NOMO-1 treated with dmso at 0.1 percent for 144 hours (cell line): ENCODE measurements around the gene URB1.
"Not testable (repeated sequence)": the region's sequence is repeated elsewhere in the genome, so short reads cannot be mapped to it uniquely, and the experiment has no call there.

ENCODE experiments used
- DNase-seq: peaks from one replicate; lab custom pipeline; 2025; ENCODE audit not compliant: unreplicated experiment; lab: John Stamatoyannopoulos, UW

The URB1 gene

DNA sequence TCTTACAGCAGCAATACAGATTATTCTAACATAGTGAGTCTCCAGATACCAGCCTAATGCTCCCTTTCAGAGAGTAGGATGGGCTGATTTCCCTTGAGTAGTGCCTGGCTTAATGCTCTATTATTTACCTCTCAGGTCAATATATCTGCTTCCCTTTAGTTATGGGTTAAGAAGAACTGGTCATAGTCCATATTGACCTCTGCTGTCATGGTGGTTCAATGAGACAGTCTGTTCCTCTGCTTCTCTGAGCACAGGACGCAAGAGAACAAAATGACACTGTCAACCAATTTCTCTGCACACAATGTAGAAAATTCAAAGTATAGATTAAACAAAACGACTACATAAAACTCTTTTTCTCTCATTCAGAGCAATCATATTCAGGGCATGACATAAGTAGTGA lies 91.2 kb downstream of the URB1 start:
- no peak for DNase-seq

DNA sequence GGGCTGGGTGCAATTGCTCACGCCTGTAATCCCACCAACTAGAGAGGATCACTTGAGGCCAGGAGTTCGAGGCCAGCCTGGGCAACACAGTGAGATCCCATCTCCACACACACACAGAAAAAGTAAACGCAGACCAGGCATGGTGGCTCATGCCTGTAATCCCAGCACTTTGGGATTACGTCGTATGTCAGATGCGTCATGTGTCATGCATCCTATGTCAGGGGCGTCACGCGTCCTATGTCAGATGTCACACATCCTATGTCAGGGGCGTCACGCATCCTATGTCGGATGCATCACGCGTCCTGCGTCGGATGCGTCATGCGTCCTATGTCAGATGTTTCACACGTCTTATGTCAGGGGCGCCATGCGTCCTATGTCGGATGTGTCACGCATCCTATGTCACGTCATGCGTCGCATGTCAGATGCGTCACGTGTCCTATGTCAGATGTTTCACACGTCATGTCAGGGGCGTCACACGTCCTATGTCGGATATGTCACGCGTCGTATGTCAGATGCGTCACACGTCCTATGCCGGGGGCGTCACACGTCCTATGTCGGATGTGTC lies 92.6 kb downstream of the URB1 start:
- no peak for DNase-seq

DNA sequence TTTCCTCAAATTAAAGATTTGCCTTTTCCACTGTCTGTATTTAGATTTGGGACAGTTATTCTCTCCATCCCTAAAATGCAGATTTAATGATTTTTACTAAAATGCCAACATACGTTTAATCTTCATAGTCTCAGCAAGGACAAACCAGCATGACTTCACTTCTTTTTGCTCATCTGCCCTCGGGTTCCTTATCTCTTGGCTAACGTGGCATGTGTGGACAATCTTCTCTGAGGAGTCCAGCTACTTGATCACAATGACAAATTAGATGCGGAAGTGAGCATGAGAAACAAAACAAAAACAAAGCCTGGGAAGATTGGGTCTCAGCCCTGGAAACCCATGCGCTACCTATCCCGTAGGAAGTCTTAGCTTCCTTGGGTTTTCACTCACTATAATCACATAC lies 93.1 kb downstream of the URB1 start:
- no peak for DNase-seq

DNA sequence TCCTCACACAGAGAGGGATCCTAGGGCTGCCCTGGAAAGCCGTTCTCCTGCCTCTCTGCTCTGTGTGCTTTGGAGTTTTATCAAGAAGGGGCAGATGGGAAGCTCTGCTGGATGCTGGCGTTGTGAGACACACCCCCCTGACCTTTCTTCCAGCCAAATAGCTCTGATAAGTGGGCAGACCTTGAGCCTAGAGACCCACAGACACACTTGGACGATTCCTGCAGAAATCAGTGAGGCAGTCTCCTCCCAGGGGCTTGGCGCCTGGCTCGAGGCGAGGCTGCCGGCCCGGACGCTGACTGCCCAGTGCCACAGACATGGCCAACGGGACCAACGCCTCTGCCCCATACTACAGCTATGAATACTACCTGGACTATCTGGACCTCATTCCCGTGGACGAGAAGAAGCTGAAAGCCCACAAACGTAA lies 94.1 kb downstream of the URB1 start, which contains the start of gene MRAP:
MRAP (plus strand) TSS at position 198 of the 424 bp plus-strand sequence; CDS start at position 315, 117 bp downstream.
- no peak for DNase-seq

DNA sequence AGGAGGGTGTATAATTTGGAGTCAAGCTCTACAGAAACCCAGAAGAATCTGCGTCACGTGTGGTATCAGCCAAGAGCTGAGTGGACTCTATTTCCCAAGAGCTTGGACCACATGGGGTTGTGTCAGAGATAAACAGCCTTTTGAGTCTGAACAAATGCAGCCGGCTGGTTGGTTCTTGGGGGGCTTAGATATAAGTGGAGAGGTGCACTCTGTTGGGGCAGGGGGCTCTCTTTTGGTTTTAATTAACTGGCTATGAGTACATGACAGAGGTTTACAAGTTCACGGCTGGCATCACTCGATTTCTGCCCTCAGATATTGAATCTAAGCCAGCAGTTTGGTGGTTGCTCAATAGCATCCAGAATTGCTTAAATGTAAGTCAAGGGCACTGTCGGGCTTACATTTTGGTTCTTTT lies 94.7 kb downstream of the URB1 start:
- no peak for DNase-seq

DNA sequence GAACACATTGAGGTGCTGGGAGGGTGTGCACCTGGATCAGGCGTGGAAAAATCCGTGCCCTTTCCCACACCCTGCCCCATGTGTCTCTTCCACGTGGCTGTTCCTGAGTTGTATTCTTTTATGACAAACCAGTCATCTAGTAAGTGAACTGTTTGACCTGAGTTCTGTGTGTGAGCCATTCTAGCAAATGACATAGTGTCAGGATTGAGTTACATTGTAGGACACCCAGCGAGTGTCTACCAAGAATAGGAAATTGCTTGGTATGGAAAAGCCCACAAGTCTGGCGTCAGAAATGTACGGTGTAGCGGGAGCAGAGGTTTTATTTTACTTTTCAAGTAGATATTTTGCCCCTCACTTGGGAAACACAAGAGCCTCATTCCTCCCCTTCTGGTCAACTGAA lies 95.4 kb downstream of the URB1 start:
- DNase-seq = no peak

DNA sequence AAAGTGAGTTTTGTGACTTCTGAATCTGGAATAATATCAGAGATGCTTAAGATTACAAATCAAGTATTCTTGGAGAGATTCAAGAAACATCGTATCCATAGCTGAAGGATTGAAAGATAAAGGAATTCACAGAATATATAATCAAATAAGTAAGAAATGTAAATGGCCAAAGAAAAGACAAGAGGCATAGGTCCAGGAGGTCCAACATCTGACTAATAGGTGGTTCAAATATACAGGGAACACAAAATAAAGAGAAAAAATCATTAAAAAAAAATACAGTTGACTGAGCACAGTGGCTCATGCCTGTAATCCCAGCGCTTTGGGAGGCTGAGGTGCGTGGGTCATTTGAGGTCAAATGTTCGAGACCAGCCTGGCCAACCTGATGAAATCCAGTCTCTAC lies 107.3 kb downstream of the URB1 start:
- DNase-seq = no peak

DNA sequence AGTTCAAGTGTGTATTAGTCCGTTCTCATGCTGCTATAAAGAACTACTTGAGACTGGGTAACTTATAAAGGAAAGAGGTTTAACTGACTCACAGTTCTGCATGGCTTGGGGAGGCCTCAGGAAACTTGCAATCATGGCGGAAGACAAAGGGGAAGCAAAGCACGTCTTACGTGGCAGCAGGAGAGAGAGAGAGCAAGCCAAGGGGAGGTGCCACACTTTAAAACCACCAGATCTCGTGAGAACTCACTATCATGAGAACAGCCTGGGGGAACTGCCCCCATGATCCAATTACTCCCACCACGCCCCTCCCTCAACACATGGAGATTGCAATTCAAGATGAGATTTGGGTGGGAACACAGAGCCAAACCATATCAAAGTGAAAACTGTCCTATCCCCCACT lies 109.8 kb downstream of the URB1 start:
- DNase-seq = no peak

DNA sequence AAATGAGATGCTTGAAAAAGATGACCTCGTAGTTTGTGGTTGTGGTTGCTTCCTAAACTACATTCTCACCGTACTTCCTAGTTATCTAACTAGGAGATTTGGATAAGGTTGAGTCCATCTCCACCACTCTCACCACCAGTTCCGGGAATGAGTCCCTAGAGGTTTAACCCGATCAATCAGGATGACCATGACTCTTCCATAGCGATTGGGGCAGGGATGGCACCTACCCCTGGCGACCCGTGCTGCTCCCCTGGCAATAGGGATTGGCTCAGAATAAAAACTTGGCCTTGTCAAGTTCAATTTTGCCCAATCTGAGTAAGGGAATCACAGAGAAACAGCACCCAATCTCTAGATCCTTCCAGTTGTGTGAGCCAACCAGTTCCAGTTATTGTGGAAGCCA lies 111.3 kb downstream of the URB1 start:
- no peak for DNase-seq

DNA sequence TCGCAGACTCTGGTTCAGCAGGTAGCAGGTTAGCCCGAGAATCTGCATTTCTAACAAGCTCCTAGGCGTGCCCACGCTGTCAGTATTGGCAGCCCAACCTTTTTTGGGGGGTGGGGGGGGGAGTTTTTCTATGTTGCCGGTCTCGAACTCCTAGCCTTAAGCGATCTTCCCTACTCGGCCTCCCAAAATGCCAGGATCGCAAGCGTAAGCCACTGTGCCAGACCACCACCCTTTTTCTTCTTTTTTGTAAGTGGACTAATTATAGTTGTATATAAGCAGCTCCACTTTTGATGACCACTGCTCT lies 113.5 kb downstream of the URB1 start:
- DNase-seq = no peak

DNA sequence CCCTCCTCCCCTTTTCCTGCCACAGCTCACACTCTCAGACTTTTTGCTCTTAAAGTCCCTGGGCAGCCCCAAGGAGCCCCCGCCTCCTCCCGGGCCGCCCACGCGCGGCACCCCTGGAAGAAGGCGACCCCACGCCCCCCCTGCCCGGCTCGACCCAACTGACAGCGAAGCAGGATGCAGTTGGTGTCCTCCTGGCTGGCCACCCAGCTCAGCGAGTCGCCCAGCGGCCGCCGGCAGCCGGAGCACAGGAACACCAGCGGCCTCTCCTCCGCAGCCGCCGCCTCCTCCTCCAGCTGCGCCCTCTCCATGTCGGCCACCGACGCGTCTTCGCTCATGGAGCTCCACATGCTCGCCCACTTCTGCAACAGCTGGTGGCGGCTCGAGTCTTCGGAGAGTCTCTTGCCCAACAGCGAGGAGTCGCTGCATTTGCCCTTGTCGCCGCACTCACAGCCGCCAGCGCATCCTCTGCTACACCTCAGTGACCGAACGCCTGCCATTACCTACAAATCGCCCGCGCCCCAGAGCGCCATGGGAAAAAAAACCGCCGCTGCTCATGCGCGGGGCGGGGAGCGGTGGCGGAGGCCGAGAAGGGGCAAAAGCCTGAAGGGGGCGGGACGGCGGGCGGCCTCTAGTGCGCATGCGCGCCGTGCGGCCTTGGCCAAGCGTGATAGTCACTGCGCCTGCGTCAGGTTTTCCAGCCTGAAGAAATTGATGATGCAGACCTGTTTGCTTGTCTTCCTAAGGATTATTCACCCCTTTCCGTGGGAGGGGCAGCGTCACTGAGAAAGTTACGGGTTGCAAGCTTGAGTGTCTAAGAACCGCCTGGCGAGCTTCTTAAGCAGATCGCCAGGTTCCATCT lies 114.1 kb downstream of the URB1 start, which contains the start of gene MIS18A:
MIS18A (minus strand) TSS at position 532 of the 859 bp plus-strand sequence; CDS start at position 497, 35 bp downstream.
- peak; percentile 88 for DNase-seq

DNA sequence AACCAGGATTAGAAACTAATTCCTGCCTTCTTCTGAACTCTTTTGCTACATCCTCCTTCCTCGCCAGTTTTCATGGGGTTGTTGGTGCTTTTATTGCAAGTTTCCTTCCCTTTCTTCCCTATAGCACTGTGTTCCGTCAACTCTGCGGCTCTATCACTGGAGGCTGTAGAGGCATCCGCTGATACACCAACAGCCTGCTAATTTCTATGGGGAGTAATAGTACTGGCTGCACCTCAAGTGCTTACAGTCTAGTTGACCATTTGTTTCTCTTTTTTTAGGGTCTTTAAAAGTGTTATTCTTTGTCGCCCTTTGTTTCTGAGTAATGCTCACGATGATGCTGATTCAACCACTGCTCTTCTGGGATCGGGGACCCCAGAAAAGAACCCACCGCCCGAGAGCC lies 114.7 kb downstream of the URB1 start:
- DNase-seq = peak; percentile 13

DNA sequence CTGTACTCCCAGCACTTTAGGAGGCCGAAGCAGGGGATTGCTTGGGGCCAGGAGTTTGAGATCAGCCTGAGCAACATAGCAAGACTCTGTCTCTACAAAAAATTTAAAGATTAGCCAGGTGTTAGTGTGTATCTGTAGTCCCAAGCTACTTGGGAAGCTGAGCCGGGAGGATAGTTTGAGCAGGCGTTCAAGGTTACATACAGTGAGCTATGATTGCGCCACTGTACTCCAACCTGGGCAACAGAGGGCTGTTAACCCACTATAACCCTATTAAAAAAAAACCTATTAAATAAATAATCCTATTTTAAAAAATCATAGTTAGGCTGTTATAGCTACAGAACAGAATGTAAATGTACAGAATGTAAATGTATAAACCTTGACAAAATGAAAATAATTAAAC lies 116.1 kb downstream of the URB1 start:
- DNase-seq = no peak

DNA sequence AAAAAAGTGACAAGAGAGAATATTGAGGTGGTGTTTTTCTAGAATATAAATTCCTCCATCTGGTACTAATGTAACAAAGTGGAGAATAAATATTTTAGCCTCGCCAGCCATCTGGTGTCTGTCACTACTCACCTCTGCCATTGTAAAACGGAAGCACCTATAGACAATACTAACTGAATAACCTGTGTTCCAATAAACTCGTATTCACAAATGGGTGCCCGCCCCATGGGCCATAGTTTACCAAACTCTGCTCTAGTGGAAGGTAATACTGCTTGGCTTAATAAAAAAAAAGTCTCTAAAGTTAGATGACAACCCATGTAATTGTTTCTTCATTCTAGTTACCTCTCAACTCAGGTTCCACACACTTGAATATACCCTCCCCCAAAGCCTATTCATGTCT lies 122.1 kb downstream of the URB1 start:
- DNase-seq = no peak

DNA sequence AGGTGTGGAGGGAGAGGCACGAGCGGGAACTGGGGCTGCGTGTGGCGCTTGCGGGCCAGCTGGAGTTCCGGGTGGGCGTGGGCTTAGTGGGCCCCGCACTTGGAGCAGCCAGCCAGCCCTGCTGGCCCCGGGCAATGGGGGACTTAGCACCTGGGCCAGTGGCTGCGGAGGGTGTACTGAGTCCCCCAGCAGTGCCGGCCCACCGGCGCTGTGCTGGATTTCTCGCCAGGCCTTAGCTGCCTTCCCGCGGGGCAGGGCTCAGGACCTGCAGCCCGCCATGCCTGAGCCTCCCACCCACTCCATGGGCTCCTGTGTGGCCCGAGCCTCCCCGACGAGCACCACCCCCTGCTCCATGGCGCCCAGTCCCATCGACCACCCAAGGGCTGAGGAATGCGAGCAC lies 127.5 kb downstream of the URB1 start:
- DNase-seq = not testable (repeated sequence)

DNA sequence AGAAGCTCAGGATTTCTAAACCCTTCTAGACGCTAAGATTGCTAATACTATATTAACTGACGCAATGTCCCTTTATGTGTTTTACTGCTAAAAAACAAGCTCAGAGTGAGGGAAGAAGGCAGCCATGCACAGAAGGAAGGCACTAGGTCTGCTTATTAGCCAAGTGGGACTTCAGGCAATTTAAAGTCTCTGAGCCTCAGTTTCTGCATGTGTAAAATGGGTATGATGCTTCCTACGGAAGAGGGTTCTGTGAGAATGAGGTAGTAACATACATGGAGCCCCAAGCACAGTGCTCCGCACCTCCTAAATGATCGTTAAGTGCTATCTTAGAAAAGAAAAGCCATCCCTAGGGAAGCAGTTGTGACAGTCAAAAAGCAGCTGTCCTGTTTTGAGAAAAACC lies 130.9 kb downstream of the URB1 start:
- no peak for DNase-seq
